IMR-90 (cell line): Measurements from ENCODE around the gene BTF3. TPM values are rescaled to one million over a fixed set of nuclear protein-coding genes. Genes with fewer than 3 reads are reported as not detected.

Experiments used
- ATAC-seq: fragments of 200-7000 bp; cut with Tn5 transposase; 2 replicates; pipeline ENCODE4 v1.9.1; 2020; ENCODE audit warnings: low read depth, mild to moderate bottlenecking, moderate library complexity
- BruUV-seq: library from RNA; stranded (reverse); fragments of 400-500 nt; replicated peaks from 2 replicates; lab custom pipeline; 2021; lab: Mats Ljungman, UMichigan
- CTCF ChIA-PET: fragments of 300-600 bp; formaldehyde crosslinking; extraction: SDS; loops from one replicate; lab custom pipeline; 2021; ENCODE audit warnings: antibody characterized with exemption; lab: Yijun Ruan, JAX
- POLR2A ChIA-PET: fragments of 300-600 bp; sonication (Branson Sonifier 250); formaldehyde crosslinking; loops from one replicate; lab custom pipeline; 2022; ENCODE audit warnings: antibody characterized with exemption; ENCODE audit not compliant: unreplicated experiment; lab: Charles Lee
- DNase-seq: peaks from one replicate; pipeline ENCODE4 v3.0.0; 2013
- H2AFZ ChIP-seq: replicated peaks from 2 replicates; pipeline ENCODE3; 2013; ENCODE audit warnings: low read length, mild to moderate bottlenecking; ENCODE audit not compliant: poor library complexity
- H2AK5ac ChIP-seq: 2 replicates; pipeline ENCODE4 v1.6.1; 2013; ENCODE audit warnings: low read depth, low read length, inconsistent platforms
- H2AK9ac ChIP-seq: replicated peaks from 2 replicates; pipeline ENCODE3; 2013; ENCODE audit warnings: mild to moderate bottlenecking, low read depth, low read length, moderate library complexity; ENCODE audit not compliant: poor library complexity
- H2BK120ac ChIP-seq: 2 replicates; pipeline ENCODE4 v1.6.1; 2013; ENCODE audit warnings: low read depth, low read length, inconsistent platforms
- H2BK15ac ChIP-seq: 3 replicates; pipeline ENCODE4 v1.6.1; 2013; ENCODE audit warnings: low read depth, low read length, inconsistent platforms
- H2BK20ac ChIP-seq: 2 replicates; pipeline ENCODE4 v1.6.1; 2013; ENCODE audit warnings: low read depth, mild to moderate bottlenecking, inconsistent platforms, low read length, moderate library complexity
- H2BK5ac ChIP-seq: 2 replicates; pipeline ENCODE4 v1.6.1; 2013; ENCODE audit warnings: mild to moderate bottlenecking, low read depth, low read length, inconsistent platforms; ENCODE audit not compliant: poor library complexity, severe bottlenecking
- H3K14ac ChIP-seq: replicated peaks from 2 replicates; pipeline ENCODE4 v1.6.1; 2013; ENCODE audit warnings: low read depth, low read length, inconsistent platforms
- H3K18ac ChIP-seq: 2 replicates; pipeline ENCODE4 v1.6.1; 2013; ENCODE audit warnings: low read depth, low read length, control low read depth
- H3K23ac ChIP-seq: 2 replicates; pipeline ENCODE4 v1.6.1; 2013; ENCODE audit warnings: low read depth, low read length, inconsistent platforms
- H3K27ac ChIP-seq: 2 replicates; pipeline ENCODE4 v1.5.1; 2013; ENCODE audit warnings: mild to moderate bottlenecking, control low read depth, low read length; ENCODE audit not compliant: insufficient read depth
- H3K27me3 ChIP-seq: 2 replicates; pipeline ENCODE4 v1.6.1; 2013; ENCODE audit warnings: low read length; ENCODE audit not compliant: control insufficient read depth, insufficient read depth
- H3K36me3 ChIP-seq: 2 replicates; pipeline ENCODE4 v1.6.1; 2013; ENCODE audit warnings: low read length, mixed read lengths; ENCODE audit not compliant: control insufficient read depth, insufficient read depth
- H3K4ac ChIP-seq: 2 replicates; pipeline ENCODE4 v1.6.1; 2013; ENCODE audit warnings: low read depth, low read length, inconsistent platforms
- H3K4me1 ChIP-seq: 2 replicates; pipeline ENCODE4 v1.6.1; 2013; ENCODE audit warnings: low read length, mixed read lengths; ENCODE audit not compliant: control insufficient read depth, insufficient read depth
- H3K4me2 ChIP-seq: 2 replicates; pipeline ENCODE4 v1.6.1; 2013; ENCODE audit warnings: low read depth, mild to moderate bottlenecking, control low read depth, low read length, moderate library complexity
- H3K4me3 ChIP-seq: 2 replicates; pipeline ENCODE4 v1.5.1; 2013; ENCODE audit warnings: low read depth, mild to moderate bottlenecking, control low read depth, low read length, moderate library complexity; ENCODE audit not compliant: insufficient read depth
- H3K56ac ChIP-seq: 2 replicates; pipeline ENCODE4 v1.6.1; 2013; ENCODE audit warnings: low read length, inconsistent platforms; ENCODE audit not compliant: insufficient read depth; ENCODE audit errors: extremely low read depth
- H3K79me1 ChIP-seq, 2 experiments: 2 replicates each; pipeline ENCODE4 v1.6.1; 2013; ENCODE audit warnings: low read length in 2 of 2, inconsistent platforms in 1 of 2, low read depth in 1 of 2
- H3K9ac ChIP-seq: 2 replicates; pipeline ENCODE4 v1.6.1; 2013; ENCODE audit warnings: low read depth, low read length, control low read depth
- H3K9me1 ChIP-seq: 2 replicates; pipeline ENCODE4 v1.6.1; 2013; ENCODE audit warnings: low read length, inconsistent platforms; ENCODE audit not compliant: insufficient read depth
- H3K9me3 ChIP-seq: 2 replicates; pipeline ENCODE4 v1.6.1; 2013; ENCODE audit warnings: low read length; ENCODE audit not compliant: control insufficient read depth, insufficient read depth
- H4K20me1 ChIP-seq: 2 replicates; pipeline ENCODE4 v1.6.1; 2013; ENCODE audit warnings: low read length, inconsistent platforms; ENCODE audit not compliant: insufficient read depth
- H4K5ac ChIP-seq: 2 replicates; pipeline ENCODE4 v1.6.1; 2013; ENCODE audit warnings: mild to moderate bottlenecking, low read depth, low read length, control low read depth
- H4K8ac ChIP-seq, 2 experiments: 2 replicates each; pipeline ENCODE4 v1.6.1; 2013; ENCODE audit warnings: low read depth in 2 of 2, low read length in 2 of 2, control low read depth in 1 of 2, inconsistent platforms in 1 of 2
- H4K91ac ChIP-seq: 2 replicates; pipeline ENCODE4 v1.6.1; 2013; ENCODE audit warnings: low read depth, low read length, inconsistent platforms; ENCODE audit not compliant: insufficient read depth
- BHLHE40 ChIP-seq: fragments of 150-350 bp; IDR thresholded peaks from 2 replicates; pipeline ENCODE4 v1.6.1; 2016; ENCODE audit warnings: mild to moderate bottlenecking, low read depth, low read length
- CHD1 ChIP-seq: IDR thresholded peaks from 2 replicates; pipeline ENCODE4 v1.6.1; 2012; ENCODE audit warnings: low read depth, low read length, improper control_type of control experiment
- CTCF ChIP-seq: conservative IDR thresholded peaks from 2 replicates; pipeline ENCODE4 v1.5.1; 2012; ENCODE audit warnings: mild to moderate bottlenecking, low read depth, low read length, improper control_type of control experiment
- ELK1 ChIP-seq: fragments of 150-350 bp; IDR thresholded peaks from 2 replicates; pipeline ENCODE4 v1.6.1; 2016; ENCODE audit warnings: low read depth, mild to moderate bottlenecking, low read length, moderate library complexity, borderline replicate concordance
- FOS ChIP-seq: fragments of 150-350 bp; IDR thresholded peaks from 2 replicates; pipeline ENCODE4 v1.6.1; 2016; ENCODE audit warnings: low read depth, low read length
- MAFK ChIP-seq: IDR thresholded peaks from 2 replicates; pipeline ENCODE4 v1.6.1; 2012; ENCODE audit warnings: low read depth, low read length, improper control_type of control experiment
- MAZ ChIP-seq: IDR thresholded peaks from 2 replicates; pipeline ENCODE4 v1.6.1; 2012; ENCODE audit warnings: low read depth, mild to moderate bottlenecking, low read length, improper control_type of control experiment, moderate library complexity, borderline replicate concordance
- MXI1 ChIP-seq: IDR thresholded peaks from 2 replicates; pipeline ENCODE4 v1.6.1; 2012; ENCODE audit warnings: low read depth, mild to moderate bottlenecking, low read length, moderate library complexity, borderline replicate concordance
- NFE2L2 ChIP-seq: fragments of 150-350 bp; IDR thresholded peaks from 2 replicates; pipeline ENCODE4 v1.6.1; 2016; ENCODE audit warnings: low read depth, mild to moderate bottlenecking, low read length
- POLR2A ChIP-seq: IDR thresholded peaks from 2 replicates; pipeline ENCODE4 v1.6.1; 2012; ENCODE audit warnings: mild to moderate bottlenecking, low read depth, low read length
- RCOR1 ChIP-seq: IDR thresholded peaks from 2 replicates; pipeline ENCODE4 v1.6.1; 2012; ENCODE audit warnings: mild to moderate bottlenecking, low read length, improper control_type of control experiment; ENCODE audit not compliant: insufficient replicate concordance
- RFX5 ChIP-seq: IDR thresholded peaks from 2 replicates; pipeline ENCODE4 v1.8.0; 2012; ENCODE audit warnings: low read depth, mild to moderate bottlenecking, low read length, moderate library complexity
- SMC3 ChIP-seq: fragments of 150-350 bp; IDR thresholded peaks from 2 replicates; pipeline ENCODE4 v1.6.1; 2016; ENCODE audit warnings: low read depth, mild to moderate bottlenecking, antibody characterized with exemption, low read length, moderate library complexity
- USF2 ChIP-seq: fragments of 150-350 bp; IDR thresholded peaks from 2 replicates; pipeline ENCODE4 v1.6.1; 2017; ENCODE audit warnings: mild to moderate bottlenecking, antibody characterized with exemption, low read length, low read depth
- WGBS, 2 experiments: methylation state at CpG; one replicate each; pipeline versions ENCODE4 v1.1.5 to v1.1.7; 2013; ENCODE audit warnings: missing lambda C conversion rate in 2 of 2; ENCODE audit not compliant: insufficient read length in 1 of 2; ENCODE audit errors: extremely low coverage in 2 of 2; 5-methylcytosine and 5-hydroxymethylcytosine counted together
- dilution Hi-C: fragments of 300-500 bp; cut with HindIII; formaldehyde crosslinking; loops from one replicate; pipeline ENCODE4 v1.14.3; 2018; ENCODE audit warnings: low sequenced_read_pairs; ENCODE audit not compliant: unreplicated experiment
- in situ Hi-C: fragments of 300-500 bp; cut with MboI; formaldehyde crosslinking; loops from 3 replicates; pipeline ENCODE4 v1.14.3; 2019; ENCODE audit warnings: low sequenced_read_pairs, inconsistent platforms, mixed read lengths
- intact Hi-C: fragments of 100-400 bp; cut with micrococcal nuclease; formaldehyde crosslinking; loops from 2 replicates; pipeline ENCODE4 v1.10.0; 2022
- polyA plus RNA-seq, 3 experiments: library from polyadenylated mRNA; depleted of rRNA; stranded (reverse); fragments of >200 nt; gene quantifications; 2 replicates each; pipeline ENCODE4 v1.2.3, GENCODE V29; 2012; ENCODE audit warnings: low replicate concordance in 1 of 3
- total RNA-seq: library from RNA; depleted of rRNA; stranded (reverse); fragments of >200 nt; gene quantifications from 2 replicates; pipeline ENCODE4 v1.2.3, GENCODE V29; 2012

BTF3 gene
- total and polyA plus RNA-seq, 2 of the 4 experiments (the other 2 are of a cell fraction) = 225 to 443 TPM

GRCh38 chr5:73522989-73523388 is 24.7 kb downstream of the BTF3 start:
- H2BK120ac ChIP-seq = no peak overlapping the region
- H3K27me3 ChIP-seq = no peaks in the 10 kb centered on the region
- no peak overlapping the region for H3K27ac ChIP-seq
- H3K9ac ChIP-seq = no peak overlapping the region
- H3K4me2 ChIP-seq = no peak overlapping the region
- H3K18ac ChIP-seq = no peak overlapping the region
- no peak overlapping the region for H3K4me3 ChIP-seq
- H2BK5ac ChIP-seq = no peak overlapping the region
- POLR2A ChIA-PET = no interaction called here
- H3K56ac ChIP-seq = no peak overlapping the region
- intact Hi-C loops = no loop called here
- H2AK5ac ChIP-seq = peak overlapping the region; percentile 44; the same call in 1 of the 2 replicates
- no peak overlapping the region for H2BK20ac ChIP-seq
- WGBS, 2 experiments = 85% methylated on average over 6 of the region's 7 CpGs; no CpG with 5 or more reads in 1 of the 2 experiments
- peaks cover 7% of the 10 kb centered on the region; the same call in 1 of the 2 replicates for H3K9me1 ChIP-seq
- in situ Hi-C loops = no loop called here
- H4K5ac ChIP-seq = no peak overlapping the region
- no peak overlapping the region for H2AK9ac ChIP-seq
- peaks cover 14% of the 10 kb centered on the region for H3K4me1 ChIP-seq
- no peak overlapping the region for H3K23ac ChIP-seq
- H4K91ac ChIP-seq = no peak overlapping the region
- dilution Hi-C loops = no loop called here
- H3K14ac ChIP-seq = no peak overlapping the region
- ATAC-seq (no peak), DNase-seq (no peak)
- no TSS peak for BruUV-seq
- no peaks in the 10 kb centered on the region for H3K79me1 ChIP-seq
- peak overlapping the region; percentile 19; the same call in 1 of the 2 replicates for H3K4ac ChIP-seq
- H3K9me3 ChIP-seq = no peaks in the 10 kb centered on the region
- CTCF ChIA-PET = interaction anchor here (0.6 kb wide), 1 partner anchor 566 kb away, joined by 3 read pairs; no protein-coding TSS in a partner anchor
- H4K8ac ChIP-seq = no peak overlapping the region
- no peaks in the 10 kb centered on the region for H3K36me3 ChIP-seq
- no peak overlapping the region for H2AFZ ChIP-seq
- no peak overlapping the region; the same call in 2 of the 3 replicates for H2BK15ac ChIP-seq
- no peaks in the 10 kb centered on the region for H4K20me1 ChIP-seq
- TF ChIP-seq NFE2L2 (no peak), BHLHE40 (no peak), USF2 (no peak), MXI1 (no peak), FOS (no peak), CHD1 (no peak), MAFK (no peak), RCOR1 (no peak), RFX5 (no peak), MAZ (no peak), SMC3 (no peak), CTCF (no peak), POLR2A (no peak), ELK1 (no peak)
